Activated CD4-positive, CD25-positive, alpha-beta regulatory T cell treated with anti-CD3 and anti-CD28 coated beads, Interleukin-2, amount 50 U/mL, for 16 hours (primary cell): ENCODE data around the gene AIF1.

Experiments
- DNase-seq: peaks from one replicate; pipeline ENCODE4 v3.0.0-alpha.2; 2020; ENCODE audit warnings: low read depth, low spot score

The AIF1 gene

DNA sequence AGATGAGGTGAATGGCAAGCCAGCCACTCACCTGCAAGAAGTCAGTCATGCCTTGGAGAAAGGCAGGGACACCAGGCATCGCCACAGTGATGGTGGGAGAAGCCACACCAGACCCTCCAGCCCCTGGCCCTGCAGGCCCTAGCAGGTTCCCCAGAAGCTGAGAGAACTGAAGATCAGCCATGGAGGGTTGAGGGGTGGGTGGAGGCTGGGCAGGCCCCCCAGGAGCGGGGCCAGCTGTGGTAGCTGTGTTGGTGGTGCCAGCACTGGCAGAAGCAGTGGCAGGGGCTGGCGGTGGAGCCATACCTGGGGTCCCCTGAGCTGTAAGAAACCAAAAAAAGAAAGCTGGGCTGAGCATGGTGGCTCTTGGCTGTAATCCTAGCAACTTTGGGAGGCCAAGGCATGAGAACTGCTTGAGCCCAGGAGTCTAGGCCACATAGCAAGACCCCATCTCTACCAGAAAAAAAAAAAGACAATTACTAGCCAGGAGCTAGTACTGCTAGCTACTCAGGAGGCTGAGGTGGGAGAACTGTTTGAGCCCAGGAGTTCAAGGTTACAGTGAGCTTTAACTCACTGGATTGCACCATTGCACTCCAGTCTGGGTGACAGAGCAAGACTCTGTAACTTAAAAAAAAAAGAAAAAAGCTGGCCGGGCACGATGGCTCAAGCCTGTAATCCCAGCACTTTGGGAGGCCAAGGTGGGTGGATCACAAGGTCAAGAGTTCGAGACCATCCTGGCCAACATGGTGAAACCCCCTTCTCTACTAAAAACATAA lies 27.9 kb downstream of the AIF1 start:
- no peak for DNase-seq

DNA sequence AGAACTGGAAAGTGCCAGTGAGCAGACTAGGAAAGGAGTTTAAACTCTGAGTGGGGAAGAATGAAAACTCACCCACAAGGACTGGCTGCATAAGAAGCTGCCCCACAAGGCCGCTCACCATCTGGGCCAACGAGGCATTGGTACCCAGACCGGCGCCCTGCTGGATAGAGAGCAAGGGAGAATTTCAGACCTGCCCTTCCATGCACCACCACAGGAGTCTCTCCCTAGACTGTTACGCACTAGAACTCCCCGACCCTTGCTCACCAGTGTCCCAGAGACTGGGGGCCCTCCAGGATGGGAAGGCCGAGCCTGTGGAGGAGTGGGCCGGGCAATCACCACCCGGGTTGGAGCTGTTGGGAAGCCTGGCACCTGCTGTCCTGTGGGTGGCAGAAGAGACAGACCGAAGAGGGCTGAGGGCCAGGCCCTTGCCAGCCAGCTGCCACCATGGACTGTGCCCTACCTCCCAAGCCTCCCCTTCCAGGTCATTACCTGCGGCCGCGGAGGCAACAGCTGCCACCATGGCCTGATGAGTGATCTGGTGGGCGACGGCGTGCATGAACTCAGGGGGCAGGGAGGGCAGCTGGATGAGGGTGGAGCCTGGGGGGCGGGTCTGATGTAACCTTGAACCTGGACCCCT lies 28.9 kb downstream of the AIF1 start:
- DNase-seq: no peak

DNA sequence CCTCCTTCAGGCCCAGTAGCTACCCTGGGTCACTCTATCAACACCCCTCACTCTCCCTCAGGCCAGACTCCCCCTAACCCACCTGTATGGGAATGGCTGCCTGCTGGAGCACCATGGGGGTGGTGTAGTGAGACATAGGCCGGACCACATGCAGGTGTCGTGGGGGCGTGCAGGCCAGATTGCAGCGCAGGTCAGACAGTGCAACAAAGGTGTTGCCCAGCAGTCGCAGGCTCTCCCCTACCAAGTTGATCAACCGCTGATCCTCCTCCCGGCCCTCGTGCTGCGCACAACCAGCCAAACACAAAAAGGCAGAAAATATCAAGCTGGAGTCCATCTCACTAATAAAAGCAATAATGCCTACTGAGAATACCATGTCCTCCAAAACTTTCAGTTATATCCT lies 30.3 kb downstream of the AIF1 start:
- DNase-seq: no peak

DNA sequence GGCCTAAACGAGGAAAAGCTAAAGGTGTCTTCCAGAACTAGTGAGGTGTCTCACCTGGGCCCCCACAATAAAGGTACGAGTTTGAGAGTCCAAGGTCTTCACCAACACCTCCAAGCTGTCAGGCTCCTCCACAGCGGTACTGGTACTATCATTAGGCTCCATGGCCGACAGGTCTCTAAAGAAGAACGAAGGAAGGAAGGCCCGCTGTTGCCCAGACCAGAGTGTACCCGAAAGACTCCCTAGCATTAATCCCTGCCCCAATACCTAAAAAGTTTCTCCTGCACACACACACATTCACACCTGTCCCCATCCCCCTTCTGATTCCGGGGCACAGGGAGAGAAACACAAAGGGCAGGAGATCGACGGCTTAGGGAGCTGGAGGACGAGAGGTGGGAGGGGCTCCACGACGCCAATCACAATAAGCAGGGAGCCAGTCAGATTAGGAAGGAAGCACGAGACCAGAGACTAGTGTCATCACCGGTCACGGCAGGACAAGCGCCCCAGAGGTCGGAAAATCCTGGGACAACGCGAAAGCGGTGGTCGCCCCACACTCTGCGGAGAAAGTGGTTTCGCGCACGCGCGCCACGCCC lies 36.7 kb downstream of the AIF1 start:
- DNase-seq: no peak

DNA sequence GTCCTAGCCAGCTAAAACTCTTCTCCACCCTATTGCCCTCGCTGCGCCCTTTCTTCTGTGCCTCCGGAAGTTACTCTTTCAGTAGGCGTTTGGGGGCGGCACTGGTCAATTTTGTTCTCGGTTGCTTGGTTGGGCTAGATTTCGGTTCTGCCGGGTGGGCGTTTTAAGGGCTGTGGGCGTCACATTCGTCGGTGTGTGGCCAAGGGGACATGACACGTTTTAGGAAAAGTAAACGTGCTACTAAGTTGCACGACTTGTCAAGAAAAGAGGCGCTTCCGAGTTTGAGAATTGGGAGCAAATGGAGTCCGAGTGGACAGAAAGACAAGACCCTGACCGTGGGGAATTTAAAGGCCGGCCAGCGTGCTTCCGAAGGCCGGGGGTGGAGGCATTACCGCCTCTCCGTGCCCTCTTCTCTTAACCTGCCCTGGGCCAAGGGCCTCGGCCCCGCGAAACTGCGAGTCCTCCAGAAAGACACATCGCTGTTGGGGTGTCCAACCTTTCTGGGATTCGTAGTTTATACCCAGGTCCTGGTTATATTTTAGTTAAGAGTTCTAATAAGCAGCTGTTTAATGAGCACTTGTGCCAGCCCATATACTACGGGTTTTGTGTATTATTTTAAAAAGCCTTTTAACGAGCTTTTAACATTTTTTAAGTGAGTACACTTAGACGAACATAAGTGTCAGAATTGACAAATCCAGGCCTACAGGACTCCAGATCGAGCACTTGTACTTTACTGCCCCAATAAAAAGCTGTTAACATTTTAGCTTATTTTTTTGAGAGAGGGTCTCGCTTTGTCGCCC lies 38.1 kb downstream of the AIF1 start:
- DNase-seq: no peak

DNA sequence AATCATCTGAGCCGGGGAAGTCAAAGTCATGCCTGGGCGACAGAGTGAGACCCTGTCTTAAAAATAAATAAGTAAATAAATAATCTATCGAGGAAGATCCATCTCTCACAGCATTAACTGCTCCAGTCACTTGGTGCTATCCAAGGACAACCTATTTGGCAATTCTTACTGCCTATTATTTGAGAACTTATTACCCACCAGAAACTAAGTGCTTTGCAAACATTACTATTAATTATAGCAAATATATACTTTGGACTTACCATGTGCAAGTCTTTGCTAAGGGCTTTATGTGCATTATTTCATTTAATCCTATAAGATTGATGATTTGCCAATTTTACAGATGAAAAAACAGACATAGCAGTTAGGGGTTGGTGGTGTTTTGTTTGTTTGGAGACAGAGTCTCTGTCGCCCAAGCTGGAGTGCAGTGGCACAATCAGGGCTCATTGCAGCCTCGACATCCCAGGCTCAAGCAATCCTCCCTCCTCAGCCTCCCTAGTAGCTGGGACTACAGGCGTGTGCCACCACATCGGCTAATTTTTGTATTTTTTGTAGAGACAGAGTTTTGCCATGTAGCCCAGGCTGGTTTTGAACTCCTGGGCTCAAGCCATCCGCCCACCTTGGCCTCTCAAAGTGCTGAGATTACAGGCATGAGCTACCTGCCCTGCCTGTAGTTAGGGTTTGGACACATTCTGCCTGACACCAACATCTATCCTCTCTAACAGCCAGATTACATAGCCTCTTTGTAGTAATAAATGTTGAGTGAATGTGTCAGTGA lies 39.7 kb downstream of the AIF1 start:
- DNase-seq: no peak

DNA sequence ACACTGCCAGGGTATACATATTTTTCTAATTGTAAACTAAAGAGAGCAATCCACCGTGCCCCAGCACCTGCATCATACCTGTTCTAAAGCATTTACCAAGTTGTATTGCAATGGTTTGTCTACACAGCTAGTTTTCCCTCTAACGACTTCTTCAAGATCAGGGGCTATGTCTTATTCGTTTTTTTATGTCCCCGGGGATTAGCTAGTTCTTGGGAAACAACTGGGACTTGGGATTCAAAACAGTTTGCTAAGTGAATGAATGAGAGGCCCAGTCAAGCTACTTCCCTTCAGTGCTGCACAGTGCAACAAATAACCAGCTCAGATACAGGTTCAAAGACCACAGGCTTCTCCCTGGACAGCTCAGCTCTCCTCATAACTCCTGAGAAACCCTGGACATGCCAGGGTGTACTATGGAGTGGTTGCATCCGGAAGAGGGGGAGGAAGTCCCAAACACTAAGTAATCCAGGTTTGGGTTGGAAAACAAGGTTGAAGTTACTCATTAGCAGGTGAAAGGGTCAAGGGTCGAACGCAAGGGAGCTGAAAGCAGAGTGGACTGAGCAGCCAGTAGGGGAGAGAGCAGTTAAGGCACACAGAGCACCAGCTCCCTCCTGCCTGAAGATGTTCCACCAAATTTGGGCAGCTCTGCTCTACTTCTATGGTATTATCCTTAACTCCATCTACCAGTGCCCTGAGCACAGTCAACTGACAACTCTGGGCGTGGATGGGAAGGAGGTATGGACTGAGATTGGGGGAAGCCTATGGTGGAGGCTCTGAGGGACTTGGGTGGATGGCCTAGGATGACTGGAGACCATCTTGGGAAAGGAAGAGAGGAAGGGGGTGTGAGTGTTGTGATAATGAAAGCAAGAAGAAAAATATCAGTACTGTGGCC lies 40.6 kb downstream of the AIF1 start, which contains the start of gene APOM:
TSS of gene APOM (plus strand) at position 546 of the 889 bp plus-strand sequence. CDS start at position 619, 73 bp downstream.
- no peak for DNase-seq

DNA sequence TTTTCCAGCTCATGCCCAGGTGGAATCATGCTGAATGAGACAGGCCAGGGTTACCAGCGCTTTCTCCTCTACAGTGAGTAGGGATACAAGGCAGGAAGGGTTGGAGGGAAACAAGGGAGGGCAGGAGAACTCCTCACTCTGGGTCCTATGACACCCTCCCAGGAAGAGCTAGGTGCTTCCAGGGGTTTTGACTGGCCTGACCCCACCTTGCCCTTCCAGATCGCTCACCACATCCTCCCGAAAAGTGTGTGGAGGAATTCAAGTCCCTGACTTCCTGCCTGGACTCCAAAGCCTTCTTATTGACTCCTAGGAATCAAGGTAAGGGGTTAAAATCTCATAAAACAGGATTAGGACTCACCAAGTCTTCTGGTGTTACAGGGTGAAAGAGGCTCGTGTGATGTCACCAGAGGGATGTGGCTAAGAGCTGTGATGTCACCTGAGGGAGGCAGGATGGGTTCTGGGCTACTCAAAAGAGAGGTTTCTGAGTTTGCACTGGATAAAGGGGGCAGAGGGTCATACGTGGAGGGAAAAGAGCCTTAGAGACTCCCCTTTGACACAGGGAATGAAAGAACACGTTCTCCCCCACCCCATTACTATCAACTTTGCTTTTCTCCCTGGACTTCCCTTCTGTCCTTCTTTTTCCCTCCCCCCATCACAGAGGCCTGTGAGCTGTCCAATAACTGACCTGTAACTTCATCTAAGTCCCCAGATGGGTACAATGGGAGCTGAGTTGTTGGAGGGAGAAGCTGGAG lies 42.5 kb downstream of the AIF1 start:
- no peak for DNase-seq

DNA sequence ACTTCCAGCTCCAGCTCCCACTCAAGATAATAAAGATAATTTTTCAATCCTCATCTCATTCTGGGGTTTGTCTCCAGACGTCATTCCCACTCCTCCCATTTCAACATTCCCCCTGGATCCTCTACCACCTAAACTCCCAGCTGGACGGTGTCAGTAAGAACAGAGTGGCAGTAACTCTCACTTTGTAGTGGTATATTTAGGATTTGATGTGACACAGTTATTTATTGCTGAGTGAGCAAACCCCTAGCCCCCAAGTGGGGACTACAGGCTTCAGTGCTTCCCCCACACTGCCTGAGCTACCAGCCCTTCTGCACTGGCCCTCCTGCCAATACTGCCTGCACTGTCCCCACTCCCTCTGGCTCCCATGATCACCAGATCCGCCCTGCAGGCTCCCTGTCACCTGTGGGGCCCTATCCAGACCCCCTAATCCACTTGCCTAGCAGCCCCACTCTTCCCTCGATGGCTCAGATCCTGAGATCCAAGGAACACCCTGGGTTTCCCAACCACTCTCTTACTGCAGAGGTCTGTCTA lies 43.2 kb downstream of the AIF1 start:
- no peak for DNase-seq

DNA sequence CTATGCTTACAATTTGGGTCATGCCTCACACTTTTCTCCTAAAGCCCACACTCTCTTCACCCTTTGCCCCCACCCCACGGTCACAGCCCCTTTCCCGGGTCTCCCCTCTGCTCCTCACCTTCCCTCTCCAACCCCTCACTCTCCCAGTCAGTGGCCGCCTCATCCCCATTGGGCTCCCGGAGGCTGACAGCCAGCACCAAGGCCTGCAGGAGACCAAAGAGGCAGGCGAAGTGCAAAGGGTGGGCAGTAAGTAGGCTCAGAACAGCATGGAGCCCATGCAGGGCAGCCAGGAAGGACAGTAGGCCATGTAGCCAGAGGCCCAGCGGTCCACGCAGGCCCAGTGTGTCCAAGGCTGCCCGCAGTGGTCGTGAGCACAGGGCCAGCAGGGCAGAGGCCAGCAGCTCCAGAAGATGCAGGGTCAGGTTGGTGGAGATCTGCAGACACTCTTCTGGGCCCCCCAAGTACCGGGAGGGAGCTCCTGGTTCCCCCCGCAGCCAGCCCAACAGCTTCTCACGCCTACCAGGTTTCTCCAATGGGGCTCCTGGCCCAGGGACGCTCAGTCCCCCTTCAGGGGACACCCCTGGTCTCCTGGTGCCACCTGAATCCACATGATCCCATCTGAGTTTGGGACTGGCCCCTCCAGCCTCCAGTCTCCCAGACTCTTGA lies 44.1 kb downstream of the AIF1 start:
- DNase-seq: no peak

DNA sequence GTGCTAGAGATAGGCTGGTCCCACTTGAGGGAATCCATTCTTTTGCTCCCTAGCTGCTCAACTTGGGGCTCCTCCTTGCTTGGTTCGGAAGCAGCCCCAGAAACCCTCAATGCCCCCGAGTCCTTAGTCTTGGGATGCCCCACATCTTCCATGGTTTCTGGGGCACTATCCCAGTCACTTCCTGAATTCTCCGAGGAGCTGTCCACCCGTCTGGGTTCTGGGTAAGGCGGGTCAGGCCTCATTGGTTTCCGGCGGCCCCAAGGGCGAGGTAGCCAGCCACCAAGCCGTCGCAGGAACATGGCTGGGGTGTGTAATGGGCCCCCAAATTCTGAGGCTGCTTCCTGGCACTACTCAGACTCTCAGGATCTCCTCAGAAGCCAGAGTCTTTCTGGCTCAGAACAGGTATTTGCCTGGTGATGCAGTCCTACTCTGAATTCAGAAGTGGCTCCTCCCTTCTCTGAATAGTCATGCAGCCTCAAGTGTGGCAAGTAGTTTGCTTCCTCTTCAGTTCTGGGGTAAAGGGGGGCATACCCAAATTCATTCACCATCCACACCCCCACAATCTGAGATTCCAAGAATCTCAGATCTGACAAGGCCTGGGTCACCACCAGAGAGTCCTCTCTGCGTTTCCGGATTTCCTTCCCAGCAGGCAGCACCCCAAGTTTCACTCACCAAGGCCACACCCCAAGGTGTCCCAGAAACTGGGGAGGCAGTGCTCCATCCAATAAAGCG lies 44.8 kb downstream of the AIF1 start:
- DNase-seq: no peak

DNA sequence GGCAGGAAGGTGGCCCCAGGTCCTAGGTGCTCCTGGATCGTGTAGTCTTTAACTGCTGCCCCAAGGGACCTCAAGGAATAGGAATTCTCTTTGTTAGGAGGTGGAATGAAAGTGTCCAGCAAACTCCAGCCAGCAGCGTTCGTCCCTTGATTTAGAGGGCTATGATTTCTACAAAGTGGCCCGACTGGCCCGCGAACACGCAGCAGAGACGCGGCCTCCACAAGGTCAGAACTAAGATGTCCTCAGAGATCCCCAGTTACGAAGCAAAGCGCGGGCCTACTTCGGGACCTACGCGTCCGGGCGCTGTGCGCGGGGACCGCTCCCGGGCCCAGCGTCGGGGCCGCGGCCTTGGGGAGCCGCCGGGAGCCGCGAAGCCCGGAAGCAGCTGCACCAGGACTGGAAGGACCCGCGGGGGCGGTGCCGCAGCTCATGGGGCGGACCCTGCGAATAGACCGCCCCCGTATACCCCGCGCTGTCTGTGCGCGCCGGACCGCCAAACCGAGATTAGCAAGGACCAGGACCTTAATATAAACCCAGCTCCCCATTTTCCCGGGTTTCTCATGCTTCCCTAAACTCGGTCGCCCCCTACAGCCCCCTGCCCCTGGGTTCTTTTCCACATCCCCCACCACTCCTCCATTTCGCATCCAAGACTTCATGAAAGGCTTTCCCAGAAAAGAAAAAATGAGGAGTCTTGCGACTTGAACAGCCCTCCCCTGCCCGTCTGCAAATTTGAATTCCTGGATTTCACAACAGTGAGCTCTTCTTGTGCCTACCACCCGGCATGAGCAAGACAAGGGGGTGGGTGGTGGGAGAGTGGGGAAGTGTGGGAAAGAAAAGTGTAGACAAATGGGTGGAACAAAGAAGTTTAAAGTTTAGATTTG lies 45.6 kb downstream of the AIF1 start, which contains the start of gene C6orf47:
TSS of gene C6orf47 (minus strand) at position 398 of the 881 bp plus-strand sequence. CDS start 831 bp downstream, outside the sequence.
- peak; percentile 50 for DNase-seq

DNA sequence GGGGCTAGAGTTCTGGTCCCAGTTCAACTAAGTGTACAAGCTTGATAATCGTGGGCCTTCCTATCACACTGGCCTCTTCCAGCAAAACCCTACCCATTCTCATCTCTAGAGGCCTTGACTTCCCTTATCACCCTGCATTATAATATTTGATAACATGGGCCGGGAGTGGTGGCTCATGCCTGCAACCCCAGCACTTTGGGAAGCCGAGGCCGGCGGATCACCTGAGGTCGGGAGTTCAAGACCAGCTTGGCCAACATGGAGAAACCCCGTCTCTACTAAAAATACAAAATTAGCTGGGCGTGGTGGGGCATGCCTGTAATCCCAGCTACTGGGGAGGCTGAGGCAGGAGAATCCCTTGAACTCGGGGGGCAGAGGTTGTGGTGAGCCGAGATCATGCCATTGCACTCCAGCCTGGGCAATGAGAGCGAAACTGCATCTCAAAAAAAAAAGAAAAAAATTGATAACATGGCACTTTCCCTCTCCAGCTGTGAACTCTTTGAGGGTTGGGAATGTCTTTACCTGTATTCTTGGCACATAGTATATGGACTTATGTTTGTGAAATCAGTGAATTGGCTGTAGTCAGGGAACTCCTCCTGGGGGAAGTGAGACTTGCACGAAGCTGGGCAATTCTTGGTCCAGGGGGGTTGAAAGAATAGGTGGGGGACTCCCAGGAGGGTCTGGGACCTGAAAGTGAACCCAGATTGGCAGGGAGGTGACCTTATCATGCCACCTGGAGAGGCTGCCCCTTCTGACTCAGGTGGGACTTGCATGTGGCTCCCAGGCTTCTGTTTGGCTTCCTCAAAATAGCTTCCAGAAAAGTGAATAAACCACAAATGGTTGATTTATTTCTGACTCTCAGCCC lies 46.5 kb downstream of the AIF1 start:
- no peak for DNase-seq

DNA sequence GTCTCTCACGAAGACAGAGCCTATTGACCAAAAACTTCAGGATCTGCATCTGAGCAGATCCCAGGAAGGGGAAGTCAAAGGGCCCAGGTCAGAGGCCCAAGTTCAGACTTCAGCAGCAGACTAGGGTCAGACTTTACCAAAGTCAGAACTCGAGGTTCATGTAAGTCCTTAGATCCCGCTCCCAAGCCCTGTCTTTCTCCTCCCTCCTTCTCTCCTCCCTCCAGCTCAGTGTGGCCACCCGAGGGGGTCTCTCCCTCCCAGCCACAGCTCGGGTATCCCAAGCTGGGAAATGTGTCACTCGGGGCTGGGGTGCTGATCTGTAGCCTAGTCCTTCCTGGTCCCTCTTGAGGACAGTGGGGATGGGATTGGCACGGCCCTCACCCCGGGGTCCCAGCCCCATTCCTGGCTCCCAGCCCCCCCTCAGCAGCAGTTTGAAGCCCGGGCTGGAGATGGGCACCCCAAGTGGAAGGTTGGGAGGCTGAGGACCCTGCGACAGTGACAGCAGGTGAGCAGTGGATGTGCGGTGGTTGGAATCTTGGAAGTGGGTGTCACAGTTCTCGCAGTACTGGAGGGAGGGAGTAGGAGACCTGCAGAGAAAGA lies 47.2 kb downstream of the AIF1 start:
- no peak for DNase-seq

DNA sequence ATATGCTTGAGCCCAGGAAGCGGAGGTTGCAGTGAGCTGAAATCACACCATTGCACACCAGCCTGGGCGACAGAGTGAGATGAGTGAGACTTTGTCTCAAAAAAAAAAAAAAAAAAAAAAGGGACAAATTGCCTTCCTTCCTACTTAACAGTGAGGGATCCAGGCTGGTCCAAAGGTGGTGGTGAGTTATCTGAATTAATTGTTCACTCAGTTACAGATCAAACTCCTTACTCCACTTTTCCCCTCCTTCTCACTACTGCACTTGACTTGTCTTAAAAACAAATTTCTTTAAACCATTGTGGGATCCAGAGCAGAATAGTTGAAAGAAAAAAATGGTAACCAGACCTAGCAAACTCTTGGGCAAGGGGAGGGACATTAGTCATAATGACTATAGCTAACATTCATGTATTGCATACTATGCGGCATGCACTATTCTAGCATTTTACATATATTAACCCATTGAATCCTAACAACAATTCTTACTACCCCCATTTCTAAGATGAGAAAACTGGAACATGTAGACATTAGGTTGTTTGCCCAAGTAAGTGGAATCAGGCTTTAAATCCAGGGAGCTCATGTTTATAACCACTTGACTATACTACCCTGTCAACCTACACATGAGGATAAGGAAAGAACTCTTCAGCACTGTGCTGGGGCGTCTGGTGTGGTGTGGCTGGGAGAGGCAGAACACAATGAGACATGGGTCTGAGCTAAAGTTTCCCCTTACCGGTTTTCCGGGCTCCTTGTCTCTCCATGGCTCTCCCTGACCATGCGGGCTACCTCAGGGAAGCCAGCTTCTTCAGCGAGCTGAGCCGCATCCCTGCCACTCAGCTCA lies 48.3 kb downstream of the AIF1 start:
- DNase-seq: no peak
